Karpas-422 (cell line): ENCODE results near the gene PPP2R2B. TPM values are rescaled to one million over a fixed set of nuclear protein-coding genes. Genes with fewer than 3 reads are reported as not detected.

Experiments
- DNase-seq: peaks from one replicate; pipeline ENCODE4 v3.0.0-alpha.2; 2015
- H2AFZ ChIP-seq: fragments of 200-600 bp; sonication (generic); 2 replicates; pipeline ENCODE4 v1.6.1; 2014; ENCODE audit warnings: antibody characterized with exemption, low read length, mixed read lengths
- H3K27ac ChIP-seq: fragments of 200-600 bp; sonication (generic); 2 replicates; pipeline ENCODE4 v1.5.1; 2014; ENCODE audit warnings: mild to moderate bottlenecking, low read length, moderate library complexity
- H3K27me3 ChIP-seq: fragments of 200-600 bp; sonication (generic); 2 replicates; pipeline ENCODE4 v1.6.1; 2014; ENCODE audit warnings: low read length, mixed read lengths
- H3K36me3 ChIP-seq: fragments of 200-600 bp; sonication (generic); 2 replicates; pipeline ENCODE4 v1.6.1; 2014; ENCODE audit warnings: low read length, mixed read lengths; ENCODE audit not compliant: insufficient read depth
- H3K4me1 ChIP-seq: fragments of 200-600 bp; sonication (generic); 2 replicates; pipeline ENCODE4 v1.6.1; 2014; ENCODE audit warnings: mild to moderate bottlenecking, low read length, mixed read lengths
- H3K4me2 ChIP-seq: fragments of 200-600 bp; sonication (generic); 2 replicates; pipeline ENCODE4 v1.6.1; 2014; ENCODE audit warnings: low read length, low read depth, mild to moderate bottlenecking; ENCODE audit not compliant: poor library complexity, severe bottlenecking
- H3K4me3 ChIP-seq: fragments of 200-600 bp; sonication (generic); 2 replicates; pipeline ENCODE4 v1.5.1; 2014; ENCODE audit warnings: mild to moderate bottlenecking, antibody characterized with exemption, low read length, mixed read lengths
- H3K79me2 ChIP-seq: fragments of 200-600 bp; sonication (generic); 2 replicates; pipeline ENCODE4 v1.6.1; 2014; ENCODE audit warnings: mild to moderate bottlenecking, low read length, mixed read lengths
- H3K9ac ChIP-seq: fragments of 200-600 bp; sonication (generic); 2 replicates; pipeline ENCODE4 v1.6.0; 2014; ENCODE audit warnings: low read length
- H3K9me2 ChIP-seq: fragments of 200-600 bp; sonication (generic), shearing (Covaris generic); replicated peaks from 2 replicates; pipeline ENCODE4 v1.6.0; 2014; ENCODE audit warnings: mild to moderate bottlenecking, low read length, moderate library complexity; ENCODE audit not compliant: insufficient read depth
- H3K9me3 ChIP-seq: fragments of 300-700, 200-600 bp; sonication (generic); 2 replicates; pipeline ENCODE4 v1.6.1; 2014; ENCODE audit warnings: low read length, mixed read lengths
- H4K20me1 ChIP-seq: fragments of 200-600 bp; sonication (generic); 2 replicates; pipeline ENCODE4 v1.6.1; 2014; ENCODE audit warnings: mild to moderate bottlenecking, antibody characterized with exemption, low read length, low read depth; ENCODE audit not compliant: insufficient read depth
- total RNA-seq: library from RNA; depleted of rRNA; stranded (reverse); fragments of >200 nt; shearing (Covaris generic); gene quantifications from 2 replicates; pipeline ENCODE4 v1.2.3, GENCODE V29; 2014; ENCODE audit warnings: low replicate concordance

PPP2R2B gene
- total RNA-seq, 1 experiment from 2014 or later, result not detected

GRCh38 chr5:146813346-146814157 lies 65.0 kb downstream of the PPP2R2B start:
- Histone ChIP-seq H3K27ac (no peak overlapping the region), H3K9ac (no peak overlapping the region), H3K4me1 (no peaks in the 10 kb centered on the region), H3K79me2 (no peaks in the 10 kb centered on the region), H3K9me2 (no peaks in the 10 kb centered on the region), H3K9me3 (no peaks in the 10 kb centered on the region), H2AFZ (no peak overlapping the region), H4K20me1 (no peaks in the 10 kb centered on the region), H3K36me3 (no peaks in the 10 kb centered on the region), H3K4me3 (no peak overlapping the region), H3K27me3 (no peaks in the 10 kb centered on the region), H3K4me2 (no peak overlapping the region)
- no peak for DNase-seq

- no peak for DNase-seq
- Histone ChIP-seq H3K4me1 (no peaks in the 10 kb centered on the region), H3K4me2 (no peak overlapping the region), H3K27ac (no peak overlapping the region), H3K9ac (no peak overlapping the region), H3K36me3 (no peaks in the 10 kb centered on the region), H3K9me2 (no peaks in the 10 kb centered on the region), H3K27me3 (no peaks in the 10 kb centered on the region), H3K79me2 (no peaks in the 10 kb centered on the region), H2AFZ (no peak overlapping the region), H3K4me3 (no peak overlapping the region), H4K20me1 (no peaks in the 10 kb centered on the region), H3K9me3 (no peaks in the 10 kb centered on the region)
Observed at GRCh38 chr5:146805081-146805480, 73.5 kb downstream of the PPP2R2B start.

GRCh38 chr5:146802945-146803522 lies 75.5 kb downstream of the PPP2R2B start:
- H3K27ac ChIP-seq, result no peak overlapping the region
- no peaks in the 10 kb centered on the region for H3K36me3 ChIP-seq
- no peaks in the 10 kb centered on the region for H3K9me3 ChIP-seq
- H3K4me3 ChIP-seq, result no peak overlapping the region
- H3K9ac ChIP-seq, result no peak overlapping the region
- no peak overlapping the region for H3K4me2 ChIP-seq
- H3K9me2 ChIP-seq, result no peaks in the 10 kb centered on the region
- no peaks in the 10 kb centered on the region for H3K27me3 ChIP-seq
- no peak overlapping the region for H2AFZ ChIP-seq
- no peaks in the 10 kb centered on the region for H3K4me1 ChIP-seq
- H4K20me1 ChIP-seq, result no peaks in the 10 kb centered on the region
- DNase-seq, result no peak
- no peaks in the 10 kb centered on the region for H3K79me2 ChIP-seq

- H2AFZ ChIP-seq, result no peak overlapping the region
- no peaks in the 10 kb centered on the region for H3K79me2 ChIP-seq
- no peak overlapping the region for H3K9ac ChIP-seq
- no peaks in the 10 kb centered on the region for H3K27me3 ChIP-seq
- no peaks in the 10 kb centered on the region for H3K9me2 ChIP-seq
- no peaks in the 10 kb centered on the region for H3K36me3 ChIP-seq
- no peak for DNase-seq
- H4K20me1 ChIP-seq, result no peaks in the 10 kb centered on the region
- H3K9me3 ChIP-seq, result no peaks in the 10 kb centered on the region
- H3K4me2 ChIP-seq, result no peak overlapping the region
- no peak overlapping the region for H3K4me3 ChIP-seq
- H3K4me1 ChIP-seq, result no peaks in the 10 kb centered on the region
- no peak overlapping the region for H3K27ac ChIP-seq
Observed at GRCh38 chr5:146799671-146800070, 78.9 kb downstream of the PPP2R2B start.

- Histone ChIP-seq H3K4me1 (no peaks in the 10 kb centered on the region), H3K27me3 (no peaks in the 10 kb centered on the region), H3K9me2 (no peaks in the 10 kb centered on the region), H4K20me1 (no peaks in the 10 kb centered on the region), H3K9me3 (no peaks in the 10 kb centered on the region), H3K79me2 (no peaks in the 10 kb centered on the region), H3K27ac (no peak overlapping the region), H2AFZ (no peak overlapping the region), H3K4me3 (no peak overlapping the region), H3K36me3 (no peaks in the 10 kb centered on the region), H3K4me2 (no peak overlapping the region), H3K9ac (no peak overlapping the region)
- no peak for DNase-seq
Observed at GRCh38 chr5:146799231-146799630, 79.3 kb downstream of the PPP2R2B start.

- no peak for DNase-seq
Observed at GRCh38 chr5:146797658-146798057, 80.9 kb downstream of the PPP2R2B start.

GRCh38 chr5:146796911-146797310 lies 81.6 kb downstream of the PPP2R2B start:
- Histone ChIP-seq H3K27ac (no peak overlapping the region), H3K4me1 (no peaks in the 10 kb centered on the region)

More at GRCh38 chr5:146797658-146798057, 80.9 kb downstream of the PPP2R2B start:
- no peaks in the 10 kb centered on the region for H3K79me2 ChIP-seq
- H2AFZ ChIP-seq, result no peak overlapping the region
- H3K4me2 ChIP-seq, result no peak overlapping the region
- no peaks in the 10 kb centered on the region for H4K20me1 ChIP-seq
- no peaks in the 10 kb centered on the region for H3K4me1 ChIP-seq
- H3K27me3 ChIP-seq, result no peaks in the 10 kb centered on the region
- H3K9me3 ChIP-seq, result no peaks in the 10 kb centered on the region
- no peak overlapping the region for H3K27ac ChIP-seq
- H3K36me3 ChIP-seq, result no peaks in the 10 kb centered on the region
- H3K4me3 ChIP-seq, result no peak overlapping the region
- no peaks in the 10 kb centered on the region for H3K9me2 ChIP-seq
- H3K9ac ChIP-seq, result no peak overlapping the region

GRCh38 chr5:146796144-146796543 lies 82.4 kb downstream of the PPP2R2B start:
- Histone ChIP-seq H3K9ac (no peak overlapping the region), H2AFZ (no peak overlapping the region), H3K9me2 (no peaks in the 10 kb centered on the region), H3K4me1 (no peaks in the 10 kb centered on the region), H3K79me2 (no peaks in the 10 kb centered on the region), H3K36me3 (no peaks in the 10 kb centered on the region), H4K20me1 (no peaks in the 10 kb centered on the region), H3K9me3 (no peaks in the 10 kb centered on the region), H3K4me2 (no peak overlapping the region), H3K27ac (no peak overlapping the region), H3K27me3 (no peaks in the 10 kb centered on the region), H3K4me3 (no peak overlapping the region)
- DNase-seq, result no peak

More at GRCh38 chr5:146796911-146797310, 81.6 kb downstream of the PPP2R2B start:
- H3K9me3 ChIP-seq, result no peaks in the 10 kb centered on the region
- no peaks in the 10 kb centered on the region for H3K27me3 ChIP-seq
- H3K79me2 ChIP-seq, result no peaks in the 10 kb centered on the region
- no peak overlapping the region for H3K9ac ChIP-seq
- H4K20me1 ChIP-seq, result no peaks in the 10 kb centered on the region
- H3K4me2 ChIP-seq, result no peak overlapping the region
- no peak for DNase-seq
- H3K36me3 ChIP-seq, result no peaks in the 10 kb centered on the region
- no peak overlapping the region for H3K4me3 ChIP-seq
- H2AFZ ChIP-seq, result no peak overlapping the region
- H3K9me2 ChIP-seq, result no peaks in the 10 kb centered on the region
